A673 (cell line): ENCODE results near the gene ATP5F1E.

Source experiments
- CTCF ChIP-seq: fragments of 300-800, 200-600 bp; sonication (generic); conservative IDR thresholded peaks from 2 replicates; pipeline ENCODE4 v1.5.1; 2017; ENCODE audit warnings: low read depth, mild to moderate bottlenecking, antibody characterized with exemption, low read length, moderate library complexity, mixed read lengths
- EZH2 ChIP-seq: fragments of 200-600 bp; sonication (generic); IDR thresholded peaks from 2 replicates; pipeline ENCODE4 v1.6.1; 2017; ENCODE audit warnings: borderline replicate concordance, low read depth, mild to moderate bottlenecking, mixed read lengths, antibody characterized with exemption, low read length; ENCODE audit not compliant: poor library complexity, severe bottlenecking

GRCh38 chr20:59010995-59011873, 20.9 kb downstream of the ATP5F1E start:
- TF ChIP-seq CTCF (no peak), EZH2 (no peak)
